GM18867 (cell line): ENCODE results near the gene DCT.

Source experiments
- ATAC-seq: cut with Tn5 transposase; IDR thresholded peaks from one replicate; pipeline ENCODE4 v1.9.1; 2021; ENCODE audit warnings: mild to moderate bottlenecking, moderate library complexity; ENCODE audit not compliant: unreplicated experiment

Gene DCT

GRCh38 chr13:94400874-94401273 is 78.6 kb downstream of the DCT start:
- no peak for ATAC-seq

DNA sequence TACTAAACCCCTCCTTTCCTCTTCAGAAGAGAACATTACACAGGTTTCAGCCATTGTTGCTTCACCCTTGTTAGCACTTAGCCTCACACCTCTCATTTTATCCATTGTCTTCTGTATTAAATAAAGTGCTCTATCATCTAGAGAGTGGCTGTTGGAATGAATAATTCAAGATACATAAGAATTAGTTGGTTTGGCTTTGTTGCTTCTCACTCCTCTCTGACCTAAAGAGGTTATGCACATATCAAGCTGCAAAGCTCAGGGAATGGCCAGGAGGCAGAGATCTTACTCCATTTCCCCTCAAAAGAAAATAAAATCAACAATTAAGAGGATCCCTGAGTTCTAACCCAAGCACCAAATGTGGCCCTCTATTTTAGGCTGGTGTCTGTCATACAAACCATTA is 79.7 kb downstream of the DCT start:
- no peak for ATAC-seq

- no peak for ATAC-seq
Observed at GRCh38 chr13:94395860-94396259, 83.6 kb downstream of the DCT start.

GRCh38 chr13:94394723-94395122 is 84.8 kb downstream of the DCT start:
- no peak for ATAC-seq

DNA sequence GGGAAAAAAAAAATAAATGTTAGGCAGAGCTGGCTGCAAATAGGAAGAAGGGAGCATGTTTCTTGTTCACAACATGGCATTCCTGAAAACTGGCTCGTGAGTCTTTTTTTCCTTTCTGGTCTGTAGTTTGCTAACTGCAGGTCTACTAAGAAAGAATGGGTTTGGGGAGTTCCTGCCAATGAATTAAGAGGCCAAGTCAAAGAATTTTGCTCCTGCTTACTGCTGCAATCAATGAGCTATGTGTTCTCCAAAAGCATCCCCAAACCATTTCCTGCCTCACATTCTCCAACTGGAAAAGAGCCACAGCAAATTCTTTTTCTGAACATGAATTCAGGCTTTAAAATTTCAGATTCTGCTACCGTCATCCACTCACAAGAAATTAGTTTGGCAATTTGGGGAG is 88.6 kb downstream of the DCT start:
- ATAC-seq: no peak

- ATAC-seq: no peak
Observed at GRCh38 chr13:94389604-94390351, 89.7 kb downstream of the DCT start.

DNA sequence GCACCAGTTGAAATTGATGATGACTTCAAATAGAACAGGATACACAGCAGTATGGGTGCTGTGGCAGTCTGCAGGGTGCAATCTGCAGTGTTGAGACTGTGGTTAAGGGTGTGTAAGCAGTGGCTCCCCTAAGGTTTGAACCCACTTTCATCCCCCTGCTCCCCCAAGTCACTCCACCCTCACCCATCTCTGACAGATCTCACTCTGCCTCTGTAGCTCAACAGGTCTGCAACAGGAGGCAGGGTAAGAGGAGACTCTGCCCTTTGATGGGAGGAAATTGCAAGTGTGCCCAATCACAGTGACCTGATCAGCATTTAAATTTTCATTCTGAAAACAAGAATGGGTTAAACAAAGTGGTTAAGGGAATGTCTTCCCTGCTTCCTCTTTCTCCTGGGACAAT is 92.4 kb downstream of the DCT start:
- ATAC-seq: no peak
